Measurements from ENCODE around the gene TEDC1. TPM values are rescaled to one million over a fixed set of nuclear protein-coding genes. Genes with fewer than 3 reads are reported as not detected.

The TEDC1 gene
- total RNA-seq, 3 donors from 2014 or later, result 4.9 to 7.8 (median 6.7) TPM

- Histone ChIP-seq H3K4me1 (peaks cover 37 to 42% of the 10 kb centered on the region in 2 donors), H3K36me3 (no peaks in the 10 kb centered on the region), H3K27me3 (no peaks in the 10 kb centered on the region), H3K27ac (peak overlapping the region; percentile 99 to 100), H3K4me3 (peak overlapping the region in 1 of 3 donors; percentile 67), H3K9me3 (no peaks in the 10 kb centered on the region)
- intact Hi-C loops (cut with DNase I; ENCODE audit: low total_unique reads), result no loop called here
- DNase-seq (ENCODE audit: low spot score in 2 of 2), result no peak
- TF ChIP-seq CTCF (IDR thresholded peaks at IDR 0.05), result no peak
- no peak for TF ChIP-seq POLR2AphosphoS5 (IDR thresholded peaks at IDR 0.05)
- TF ChIP-seq POLR2A (IDR thresholded peaks at IDR 0.05), result no peak
Observed at GRCh38 chr14:105482486-105483110, 8.4 kb upstream of the TEDC1 start.

GRCh38 chr14:105483300-105484068 lies 7.6 kb upstream of the TEDC1 start:
- H3K4me1 ChIP-seq, result peaks cover 41 to 42% of the 10 kb centered on the region in 2 donors
- H3K9me3 ChIP-seq, result no peaks in the 10 kb centered on the region
- TF ChIP-seq POLR2AphosphoS5 (IDR thresholded peaks at IDR 0.05), result no peak
- TF ChIP-seq POLR2A (IDR thresholded peaks at IDR 0.05), result no peak
- no peak for TF ChIP-seq CTCF (IDR thresholded peaks at IDR 0.05)
- peak overlapping the region; percentile 99 to 100 for H3K27ac ChIP-seq
- peak; percentile 69 to 79 for DNase-seq (ENCODE audit: low spot score in 2 of 2)
- H3K4me3 ChIP-seq, result peak overlapping the region in 1 of 3 donors; percentile 19
- H3K27me3 ChIP-seq, result no peaks in the 10 kb centered on the region
- H3K36me3 ChIP-seq, result no peaks in the 10 kb centered on the region
- intact Hi-C loops (cut with DNase I; ENCODE audit: low total_unique reads), result no loop called here

DNA sequence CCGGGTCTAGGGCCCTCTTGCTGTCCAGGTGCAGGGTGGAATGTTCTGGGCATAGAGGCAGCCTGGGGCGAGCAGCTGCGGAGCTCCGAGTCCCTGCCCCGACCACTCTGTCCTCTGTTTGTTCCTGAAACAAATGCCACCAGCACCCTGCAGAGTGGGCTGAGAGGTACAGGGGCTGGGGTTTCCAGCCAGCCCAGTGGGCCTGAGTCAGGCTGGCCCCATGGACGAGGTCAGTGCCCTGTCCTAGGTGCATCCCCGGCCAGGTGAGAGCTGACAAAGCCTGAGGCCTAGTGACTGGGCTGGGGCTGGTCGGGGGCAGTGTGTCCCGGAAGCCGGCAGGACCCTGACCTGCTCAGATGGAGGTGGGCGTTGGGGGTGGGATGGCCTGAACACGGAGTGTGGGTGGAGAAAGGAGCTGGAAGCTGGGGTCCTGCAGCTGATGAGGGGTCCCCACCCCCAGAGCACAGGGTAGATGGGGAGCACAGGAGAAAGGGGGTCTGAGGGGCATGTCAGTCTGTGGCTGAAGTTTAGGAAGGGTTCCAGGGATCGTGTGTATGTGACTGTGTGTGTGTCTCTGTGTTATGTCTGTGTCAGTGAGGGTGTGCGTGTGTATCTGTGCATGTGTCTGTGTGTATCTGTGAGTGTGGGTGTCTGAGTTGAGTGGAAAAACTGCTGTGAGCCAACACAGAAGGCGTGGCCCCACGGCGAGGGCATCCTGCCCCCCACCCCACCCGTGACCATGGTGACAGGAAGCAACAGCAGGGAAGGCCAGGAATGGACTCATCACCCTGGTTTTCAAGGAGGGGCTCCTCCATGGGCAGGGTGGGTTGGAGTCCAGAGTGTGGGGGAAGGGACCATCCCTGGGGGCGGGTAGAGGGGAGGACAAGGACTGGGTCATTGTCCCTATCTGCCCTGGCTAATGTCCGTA lies 6.7 kb upstream of the TEDC1 start:
- Histone ChIP-seq H3K4me3 (no peak overlapping the region), H3K36me3 (no peaks in the 10 kb centered on the region), H3K27me3 (no peaks in the 10 kb centered on the region), H3K9me3 (no peaks in the 10 kb centered on the region), H3K27ac (peak overlapping the region; percentile 99 to 100), H3K4me1 (peaks cover 42 to 45% of the 10 kb centered on the region in 2 donors)
- TF ChIP-seq POLR2A (IDR thresholded peaks at IDR 0.05), result no peak
- no peak for TF ChIP-seq POLR2AphosphoS5 (IDR thresholded peaks at IDR 0.05)
- TF ChIP-seq CTCF (IDR thresholded peaks at IDR 0.05), result no peak
- intact Hi-C loops (cut with DNase I; ENCODE audit: low total_unique reads), result no loop called here
- DNase-seq (ENCODE audit: low spot score in 2 of 2), result no peak

GRCh38 chr14:105484997-105485393 lies 6.1 kb upstream of the TEDC1 start:
- intact Hi-C loops (cut with DNase I; ENCODE audit: low total_unique reads), result no loop called here
- Histone ChIP-seq H3K4me1 (peaks cover 42 to 46% of the 10 kb centered on the region in 2 donors), H3K27ac (peak overlapping the region; percentile 99 to 100), H3K9me3 (no peaks in the 10 kb centered on the region), H3K4me3 (no peak overlapping the region), H3K36me3 (no peaks in the 10 kb centered on the region), H3K27me3 (no peaks in the 10 kb centered on the region)
- no peak for DNase-seq (ENCODE audit: low spot score in 2 of 2)
- TF ChIP-seq POLR2AphosphoS5 (IDR thresholded peaks at IDR 0.05), result no peak
- TF ChIP-seq CTCF (IDR thresholded peaks at IDR 0.05), result no peak
- TF ChIP-seq POLR2A (IDR thresholded peaks at IDR 0.05), result no peak

Data from breast epithelium (tissue), 4 donors.